ENCODE measurements around the gene C1QTNF1.

DNA sequence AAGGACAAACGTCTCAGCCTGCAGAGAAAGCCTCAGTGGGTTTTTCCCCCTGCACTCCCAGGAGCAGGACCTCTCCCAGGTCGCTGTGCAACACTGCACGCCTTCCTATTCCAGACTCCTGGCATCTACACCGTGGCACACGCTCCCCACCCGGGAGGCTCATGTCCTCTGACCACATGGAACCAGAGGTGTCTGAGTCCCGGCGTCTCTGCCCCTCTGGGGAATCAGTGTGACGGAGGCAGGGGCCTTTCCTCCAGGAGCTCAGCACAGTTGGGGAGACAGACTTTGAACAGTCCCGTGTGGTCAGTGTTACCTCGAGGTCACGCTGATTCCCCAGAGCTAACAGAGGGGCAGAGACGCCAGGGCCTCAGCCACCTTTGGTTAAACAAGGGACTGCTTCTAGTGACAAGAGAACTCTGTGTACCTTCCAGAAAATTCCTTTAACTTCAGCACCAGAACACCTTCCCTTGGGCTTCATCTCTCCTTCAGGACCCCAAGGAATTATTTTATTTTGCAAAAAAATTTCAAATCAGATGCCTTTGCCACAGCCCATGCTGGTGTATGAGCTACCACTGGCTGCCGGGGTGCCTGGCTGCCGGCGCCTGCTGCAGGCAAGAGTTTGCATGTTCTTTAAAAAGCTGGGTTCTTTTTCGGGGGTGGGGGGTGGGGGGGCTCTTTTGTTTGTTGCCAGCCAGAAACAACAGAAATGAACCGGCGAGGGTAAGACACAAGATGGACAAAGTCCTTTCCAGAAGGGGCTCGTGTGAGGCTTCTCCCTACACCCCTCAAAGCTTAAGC is 21.0 kb upstream of the C1QTNF1 start:
- TF ChIP-seq YY1 (IDR thresholded peaks at IDR 0.05; ENCODE audit: low read depth), result no peak
- no peak for TF ChIP-seq FOXM1 (IDR thresholded peaks at IDR 0.05; ENCODE audit: borderline replicate concordance, low read depth)
- TF ChIP-seq, protein P1, sequence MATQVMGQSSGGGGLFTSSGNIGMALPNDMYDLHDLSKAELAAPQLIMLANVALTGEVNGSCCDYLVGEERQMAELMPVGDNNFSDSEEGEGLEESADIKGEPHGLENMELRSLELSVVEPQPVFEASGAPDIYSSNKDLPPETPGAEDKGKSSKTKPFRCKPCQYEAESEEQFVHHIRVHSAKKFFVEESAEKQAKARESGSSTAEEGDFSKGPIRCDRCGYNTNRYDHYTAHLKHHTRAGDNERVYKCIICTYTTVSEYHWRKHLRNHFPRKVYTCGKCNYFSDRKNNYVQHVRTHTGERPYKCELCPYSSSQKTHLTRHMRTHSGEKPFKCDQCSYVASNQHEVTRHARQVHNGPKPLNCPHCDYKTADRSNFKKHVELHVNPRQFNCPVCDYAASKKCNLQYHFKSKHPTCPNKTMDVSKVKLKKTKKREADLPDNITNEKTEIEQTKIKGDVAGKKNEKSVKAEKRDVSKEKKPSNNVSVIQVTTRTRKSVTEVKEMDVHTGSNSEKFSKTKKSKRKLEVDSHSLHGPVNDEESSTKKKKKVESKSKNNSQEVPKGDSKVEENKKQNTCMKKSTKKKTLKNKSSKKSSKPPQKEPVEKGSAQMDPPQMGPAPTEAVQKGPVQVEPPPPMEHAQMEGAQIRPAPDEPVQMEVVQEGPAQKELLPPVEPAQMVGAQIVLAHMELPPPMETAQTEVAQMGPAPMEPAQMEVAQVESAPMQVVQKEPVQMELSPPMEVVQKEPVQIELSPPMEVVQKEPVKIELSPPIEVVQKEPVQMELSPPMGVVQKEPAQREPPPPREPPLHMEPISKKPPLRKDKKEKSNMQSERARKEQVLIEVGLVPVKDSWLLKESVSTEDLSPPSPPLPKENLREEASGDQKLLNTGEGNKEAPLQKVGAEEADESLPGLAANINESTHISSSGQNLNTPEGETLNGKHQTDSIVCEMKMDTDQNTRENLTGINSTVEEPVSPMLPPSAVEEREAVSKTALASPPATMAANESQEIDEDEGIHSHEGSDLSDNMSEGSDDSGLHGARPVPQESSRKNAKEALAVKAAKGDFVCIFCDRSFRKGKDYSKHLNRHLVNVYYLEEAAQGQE (IDR thresholded peaks at IDR 0.05; ENCODE audit: low read depth), result no peak

All from Ishikawa (cell line).